ENCODE data around the gene NODAL. TPM values are rescaled to one million over a fixed set of nuclear protein-coding genes. Genes with fewer than 3 reads are reported as not detected.
"Not testable (repeated sequence)": the region's sequence is repeated elsewhere in the genome, so short reads cannot be mapped to it uniquely, and the experiment has no call there.

NODAL gene
- not detected in 2 replicates for polyA plus RNA-seq (2014; cell fraction: cytosol; rRNA removed)
- not detected in 2 replicates for polyA plus RNA-seq (2014; cell fraction: nucleus; rRNA removed)

DNA sequence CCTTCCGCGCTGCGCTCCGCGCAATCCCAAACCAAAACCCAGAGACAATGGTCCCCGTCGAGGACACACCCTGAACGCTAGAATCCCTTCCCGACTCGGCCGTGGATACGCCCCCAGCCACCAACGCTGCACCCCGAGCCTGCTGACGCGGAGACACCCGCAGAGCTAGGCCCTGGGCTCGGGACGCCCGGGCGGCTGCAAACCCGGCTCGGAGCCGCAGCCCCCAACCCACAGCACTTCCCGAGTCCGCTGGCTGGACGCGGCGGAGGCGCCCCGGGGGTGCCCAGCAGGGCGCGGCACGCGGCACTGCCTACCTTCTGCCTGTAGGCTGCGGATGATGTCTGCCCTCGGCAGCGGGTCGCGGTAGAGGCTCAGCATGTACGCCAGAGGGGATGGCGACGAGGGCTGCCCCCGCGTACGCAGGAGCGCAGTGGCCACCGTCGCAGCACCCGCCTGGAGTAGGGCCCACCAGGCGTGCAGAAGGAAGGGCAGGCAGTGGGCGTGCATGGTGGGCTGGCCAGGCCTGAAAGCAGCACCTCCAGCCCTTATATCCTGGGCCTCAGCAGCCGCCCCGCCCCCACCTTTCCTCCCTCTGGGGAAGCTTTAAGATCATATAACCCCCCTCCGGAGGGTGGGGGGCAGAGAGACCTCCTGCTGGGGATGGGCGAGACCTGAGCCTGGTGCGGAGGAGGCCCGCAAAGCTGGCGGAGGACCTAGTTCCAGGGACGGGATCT lies at the start of gene NODAL:
TSS of gene NODAL (minus strand) at position 521 of the 734 bp plus-strand sequence. CDS start at position 507, 14 bp downstream.
- DNase-seq (ENCODE audit: low spot score) = no peak

DNA sequence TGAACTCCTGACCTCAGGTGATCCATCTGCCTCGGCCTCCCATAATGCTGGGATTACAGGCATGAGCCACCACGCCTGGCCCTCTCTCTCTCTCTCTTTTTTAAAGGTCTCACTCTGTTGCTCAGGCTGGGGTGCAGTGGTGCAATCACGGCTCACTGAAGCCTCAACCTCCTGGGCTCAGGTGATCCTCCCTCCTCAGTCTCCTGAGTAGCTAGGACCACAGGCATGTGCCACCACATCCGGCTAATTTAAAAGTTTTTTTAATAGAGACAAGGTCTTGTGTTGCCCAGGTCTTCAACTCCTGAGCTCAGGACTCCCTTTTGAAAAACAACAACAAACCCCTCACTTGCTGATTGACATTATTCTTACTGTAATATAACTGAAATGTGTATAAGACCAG lies 48.7 kb upstream of the NODAL start:
- no peak for DNase-seq (ENCODE audit: low spot score)

GRCh38 chr10:70487824-70488223 lies 46.3 kb upstream of the NODAL start:
- no peak for DNase-seq (ENCODE audit: low spot score)

DNA sequence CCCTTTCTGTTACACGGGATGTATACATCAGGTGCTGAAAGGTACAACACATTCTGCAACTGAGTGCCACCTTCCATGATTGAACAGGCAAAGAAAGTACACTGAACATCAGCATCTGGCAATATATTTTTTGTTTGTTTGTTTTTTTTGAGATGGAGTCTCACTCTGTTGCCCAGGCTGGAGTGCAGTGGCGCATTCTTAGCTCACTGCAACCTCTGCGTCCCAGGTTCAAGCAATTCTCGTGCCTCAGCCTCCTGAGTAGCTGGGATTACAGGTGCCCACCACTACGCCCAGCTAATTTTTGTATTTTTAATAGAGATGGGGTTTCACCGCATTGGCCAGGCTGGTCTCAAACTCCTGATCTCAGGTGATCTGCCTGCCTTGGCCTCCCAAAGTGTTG lies 42.4 kb upstream of the NODAL start:
- DNase-seq (ENCODE audit: low spot score) = not testable (repeated sequence)

DNA sequence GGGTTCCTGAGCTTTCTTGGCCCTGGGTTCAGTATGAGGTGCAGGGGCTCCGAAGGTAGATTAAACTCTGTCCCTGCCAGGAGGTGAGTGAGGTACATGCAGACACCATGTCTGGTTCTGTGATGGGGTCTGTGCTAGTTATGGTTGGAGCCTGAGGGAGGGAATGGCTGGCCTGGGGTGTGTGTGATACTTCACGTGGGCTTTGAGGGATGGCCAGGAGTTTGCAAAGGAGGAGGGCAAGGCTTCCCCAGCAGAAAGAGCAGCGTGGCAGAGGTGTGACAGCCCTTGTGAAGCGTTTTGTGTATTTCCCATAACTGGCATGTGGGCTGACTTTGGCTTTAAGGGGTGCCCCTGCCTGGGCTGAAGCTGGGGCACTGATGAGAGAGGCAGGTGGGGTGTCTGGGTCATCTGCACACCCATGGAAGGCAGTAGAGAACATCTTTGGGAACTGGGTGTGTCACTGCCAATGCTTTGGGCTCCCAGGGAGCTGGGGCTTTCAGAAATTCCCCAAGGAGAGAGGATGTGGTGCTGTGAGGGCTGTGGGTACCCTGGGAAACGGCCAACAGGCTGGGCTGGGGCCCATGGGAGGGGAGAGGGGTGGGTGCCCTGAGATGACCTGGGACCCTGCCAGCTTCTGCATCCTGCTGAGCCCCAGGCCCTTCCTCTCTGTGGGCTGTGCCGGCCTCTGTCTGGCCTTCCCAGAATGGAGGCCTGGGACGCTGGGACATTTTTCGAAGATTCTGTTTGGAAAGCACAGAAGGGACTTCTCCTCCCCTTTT lies 41.7 kb upstream of the NODAL start:
- no peak for DNase-seq (ENCODE audit: low spot score)

DNA sequence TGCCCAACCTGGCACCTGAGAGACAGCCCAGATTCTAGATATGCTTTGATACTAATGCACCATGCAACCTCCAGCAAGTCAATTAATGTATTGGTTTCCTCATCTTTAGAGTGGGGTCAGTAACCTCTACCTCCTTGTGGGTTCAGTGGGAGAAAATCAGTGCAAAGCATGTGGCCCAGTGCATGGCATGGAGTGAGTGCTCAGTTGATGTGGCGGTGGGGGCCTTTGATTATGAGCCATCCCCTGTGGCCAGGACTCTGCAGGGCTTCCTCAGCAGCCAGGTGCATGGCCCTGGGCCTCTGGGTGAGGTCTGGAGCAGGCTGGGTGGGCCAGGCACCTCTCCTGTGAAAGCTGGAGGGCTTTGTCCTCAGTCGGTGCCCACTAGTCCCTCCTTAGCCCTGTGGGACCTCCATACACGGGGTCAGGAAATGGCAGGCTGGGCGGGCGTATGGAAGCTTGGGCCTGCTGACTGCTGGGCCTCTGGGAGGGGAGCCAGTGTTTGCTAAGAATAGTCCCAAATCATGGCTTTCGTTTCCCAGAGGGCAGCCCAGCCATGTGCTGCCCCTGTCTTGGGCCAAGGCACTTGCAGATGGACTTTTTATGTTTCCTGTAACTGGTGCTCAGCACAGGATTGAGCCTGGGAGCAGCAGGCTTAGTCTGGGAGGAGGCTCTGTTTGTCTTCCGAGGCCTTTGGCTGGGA lies 40.5 kb upstream of the NODAL start:
- no peak for DNase-seq (ENCODE audit: low spot score)

DNA sequence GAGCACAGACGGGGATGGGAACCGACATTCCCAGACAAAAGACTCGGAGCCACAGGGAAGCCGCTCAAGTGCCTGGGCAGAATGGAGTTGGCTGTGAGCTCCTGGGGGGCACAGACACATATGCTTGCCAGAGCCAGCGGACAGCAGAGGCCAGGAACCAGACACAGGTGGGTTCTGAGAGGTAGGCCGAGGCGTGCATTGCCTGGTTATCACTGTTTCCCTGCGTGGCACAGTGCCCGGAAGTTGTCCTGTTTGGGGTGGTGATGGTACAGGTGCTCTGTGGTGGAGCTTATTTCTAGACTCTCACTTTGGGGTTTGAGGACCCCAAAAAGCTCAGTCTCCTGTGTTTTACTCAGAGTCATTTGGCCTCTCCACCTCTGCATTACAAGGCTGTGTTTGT lies 39.6 kb upstream of the NODAL start:
- DNase-seq (ENCODE audit: low spot score) = no peak

- DNase-seq (ENCODE audit: low spot score) = no peak
Measured at GRCh38 chr10:70480239-70480861, 38.9 kb upstream of the NODAL start.

GRCh38 chr10:70479626-70480238 lies 38.3 kb upstream of the NODAL start:
- DNase-seq (ENCODE audit: low spot score) = no peak

DNA sequence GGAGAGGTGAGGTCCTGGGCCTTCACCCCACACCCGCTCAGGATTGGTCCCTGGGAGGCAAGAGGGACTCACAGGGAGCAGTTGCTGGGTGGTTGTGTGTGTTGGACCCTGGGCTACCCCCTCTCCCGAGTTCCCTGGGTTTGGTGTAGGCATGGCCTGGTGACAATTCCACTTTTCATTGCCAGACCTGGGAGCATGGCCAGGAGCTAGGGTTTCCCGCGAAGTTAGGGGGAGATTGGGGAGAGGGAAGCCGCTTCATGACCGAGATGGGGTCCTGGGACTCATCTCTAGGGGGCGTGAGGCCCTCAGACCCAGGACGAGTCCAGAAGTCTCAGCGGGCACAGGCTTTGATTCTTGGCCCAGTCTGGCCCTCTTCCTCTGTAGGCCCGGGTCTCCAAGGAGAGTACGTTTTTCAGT lies 37.7 kb upstream of the NODAL start:
- DNase-seq (ENCODE audit: low spot score) = no peak

DNA sequence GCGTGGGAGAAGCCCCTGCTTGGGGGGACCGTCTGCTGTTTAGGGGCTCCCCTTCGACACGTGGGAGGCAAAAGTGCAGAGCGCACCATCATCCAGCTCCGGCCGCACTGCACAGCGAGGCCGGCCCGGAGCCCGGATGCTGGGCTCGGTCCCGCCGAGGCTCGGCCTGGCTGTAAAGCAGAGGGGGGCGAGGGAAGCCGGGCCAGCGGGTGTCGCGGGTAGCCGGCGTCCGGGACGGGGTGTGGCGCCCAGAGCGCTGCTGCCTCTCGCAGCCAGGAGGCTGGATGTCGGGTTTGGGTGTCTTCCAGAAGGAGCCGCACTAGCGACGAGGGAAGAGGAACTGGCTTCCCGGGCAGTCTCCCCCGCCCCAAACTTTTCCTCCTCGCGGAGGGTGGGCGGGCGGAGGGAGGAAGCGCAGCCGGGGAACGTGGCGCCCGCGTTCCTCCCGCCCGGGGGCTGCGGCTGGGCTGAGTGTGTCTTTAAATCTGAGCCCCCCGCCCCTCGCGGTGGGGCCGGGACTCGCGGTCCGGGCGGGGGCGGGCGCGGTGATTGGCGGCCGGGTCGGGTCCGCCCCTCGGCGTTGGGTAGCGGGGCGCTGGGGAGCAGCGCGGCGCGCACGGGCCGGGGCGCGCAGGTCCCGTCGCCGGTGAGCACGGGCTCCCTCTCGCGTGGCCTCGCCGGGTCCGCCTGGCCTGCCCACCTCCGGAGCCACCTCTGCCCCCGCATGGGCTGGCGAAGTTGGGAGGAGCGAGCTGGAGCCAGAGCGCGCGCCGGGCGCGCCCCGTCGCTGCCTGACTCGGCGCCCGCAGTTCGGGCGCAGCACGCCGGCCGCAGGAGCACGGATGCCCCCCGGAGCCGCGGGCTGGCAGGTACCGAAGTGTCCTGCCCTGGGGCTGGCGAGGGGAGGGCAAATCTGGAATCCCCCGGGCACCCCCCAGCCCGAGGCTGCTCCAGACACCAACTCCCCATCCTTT lies 37.0 kb upstream of the NODAL start, which contains the start of gene PALD1:
TSS of gene PALD1 (plus strand) at position 577 of the 974 bp plus-strand sequence. CDS start 47,185 bp downstream, outside the sequence.
- DNase-seq (ENCODE audit: low spot score) = peak; percentile 75

DNA sequence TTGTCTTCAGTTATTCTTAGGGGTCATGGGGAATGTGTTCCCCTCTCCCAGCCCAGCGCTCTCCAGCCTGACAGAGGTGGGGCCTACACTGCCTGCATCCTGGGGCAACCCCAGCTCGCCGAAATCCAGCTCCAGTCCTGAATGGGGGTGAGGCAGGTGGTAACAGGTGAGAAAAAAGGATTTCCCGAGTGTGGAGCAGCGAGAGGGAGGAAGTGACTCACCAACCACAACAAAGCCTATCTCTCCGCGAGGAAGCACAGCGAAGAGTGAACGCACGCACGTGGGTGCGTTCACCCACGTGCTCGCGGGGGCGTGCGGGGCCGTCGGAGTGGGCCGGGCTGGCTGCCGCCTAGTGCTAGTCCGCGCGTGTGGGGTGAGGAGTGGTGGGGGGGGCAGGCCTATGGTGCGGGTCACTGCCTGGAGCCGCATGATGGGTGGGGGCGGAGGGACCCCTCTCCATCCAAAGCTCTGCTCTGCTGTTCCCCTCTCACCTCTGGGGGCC lies 36.2 kb upstream of the NODAL start:
- DNase-seq (ENCODE audit: low spot score) = no peak

GRCh38 chr10:70476249-70477035 lies 35.0 kb upstream of the NODAL start:
- no peak for DNase-seq (ENCODE audit: low spot score)

GRCh38 chr10:70475661-70476060 lies 34.2 kb upstream of the NODAL start:
- DNase-seq (ENCODE audit: low spot score) = no peak

DNA sequence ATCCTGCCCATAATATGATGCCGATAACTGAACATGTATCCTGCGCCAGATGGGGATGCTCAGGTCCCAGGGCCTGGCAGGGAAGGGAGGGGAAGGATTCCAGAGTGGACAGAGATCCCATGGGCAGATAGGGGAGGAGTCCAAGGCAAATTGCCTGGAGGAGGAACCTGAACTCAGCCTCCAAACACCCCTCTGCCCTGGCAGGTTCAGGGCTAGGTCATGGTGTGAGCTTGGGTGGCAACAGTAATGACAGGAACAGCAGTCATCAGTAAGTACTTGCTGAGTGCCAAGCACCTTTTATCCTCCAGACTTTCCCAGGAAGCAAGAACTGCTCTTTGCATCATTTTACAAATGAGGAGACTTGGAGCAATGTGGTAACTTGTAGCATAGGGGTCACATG lies 33.3 kb upstream of the NODAL start:
- DNase-seq (ENCODE audit: low spot score) = no peak

- no peak for DNase-seq (ENCODE audit: low spot score)
Measured at GRCh38 chr10:70472799-70473454, 31.4 kb upstream of the NODAL start.

GRCh38 chr10:70466951-70467350 lies 25.5 kb upstream of the NODAL start:
- DNase-seq (ENCODE audit: low spot score) = no peak

GRCh38 chr10:70465832-70466231 lies 24.4 kb upstream of the NODAL start:
- DNase-seq (ENCODE audit: low spot score) = no peak
